A549 (cell line): Measurements from ENCODE around the gene KLRK1.

Experiments
- BHLHE40 ChIP-seq: IDR thresholded peaks from 2 replicates; pipeline ENCODE4 v1.6.1; 2012; ENCODE audit warnings: low read depth, low read length, inconsistent platforms
- CBX8 ChIP-seq: fragments of 200-600 bp; sonication (generic); IDR thresholded peaks from 2 replicates; pipeline ENCODE4 v1.6.1; 2016
- CHD2 ChIP-seq: fragments of 150-350 bp; IDR thresholded peaks from 2 replicates; pipeline ENCODE4 v1.6.1; 2014; ENCODE audit warnings: low read length; ENCODE audit not compliant: partially characterized antibody
- EHMT2 ChIP-seq: fragments of 200-600 bp; sonication (generic); IDR thresholded peaks from 2 replicates; pipeline ENCODE4 v1.6.1; 2016; ENCODE audit warnings: antibody characterized with exemption, low read depth, mild to moderate bottlenecking, moderate library complexity
- EP300 ChIP-seq, 2 experiments: fragments of >200 bp; sonication (Bioruptor Twin); formaldehyde crosslinking; IDR thresholded peaks; 2 replicates in 1 of 2; 3 replicates in 1 of 2; pipeline ENCODE4 v1.6.1; 2016 to 2017
- FOSL2 ChIP-seq, 2 experiments: fragments of 450-650 bp in 1 of 2; fragments of >200 bp in 1 of 2; sonication (Bioruptor Twin) in 1 of 2; formaldehyde crosslinking; IDR thresholded peaks; 2 replicates each; pipeline versions ENCODE4 v1.5.0 to v1.6.1; 2016 to 2020; ENCODE audit warnings: mild to moderate bottlenecking in 1 of 2, moderate library complexity in 1 of 2
- HMGXB4 ChIP-seq: fragments of 250-450 bp; sonication (Bioruptor Pico); IDR thresholded peaks from 2 replicates; pipeline ENCODE4 v1.5.0; 2021; ENCODE audit warnings: mild to moderate bottlenecking, moderate library complexity, borderline replicate concordance
- HOXA7 ChIP-seq: fragments of 250-450 bp; sonication (Bioruptor Pico); IDR thresholded peaks from 2 replicates; pipeline ENCODE4 v1.5.0; 2020; ENCODE audit warnings: mild to moderate bottlenecking, moderate library complexity
- POLR2A ChIP-seq: IDR thresholded peaks from 2 replicates; pipeline ENCODE4 v1.6.1; 2012; ENCODE audit warnings: mild to moderate bottlenecking, low read length
- RCOR1 ChIP-seq: fragments of 150-350 bp; IDR thresholded peaks from 2 replicates; pipeline ENCODE4 v1.6.1; 2014; ENCODE audit warnings: antibody characterized with exemption, low read length, low read depth
- TF ChIP-seq, protein P1 (sequence below): fragments of >200 bp; sonication (Bioruptor Twin); formaldehyde crosslinking; IDR thresholded peaks from 3 replicates; pipeline ENCODE4 v1.5.1; 2016
- TF ChIP-seq, protein P2 (sequence below): fragments of 200-600 bp; sonication (generic); IDR thresholded peaks from 2 replicates; pipeline ENCODE4 v1.6.1; 2016; ENCODE audit warnings: antibody characterized with exemption, mild to moderate bottlenecking, moderate library complexity
- TF ChIP-seq, protein P3 (sequence below): fragments of 150-350 bp; IDR thresholded peaks from 2 replicates; pipeline ENCODE4 v1.6.1; 2014; ENCODE audit warnings: low read depth, mild to moderate bottlenecking, low read length

GRCh38 chr12:10389904-10390303 is at the start of gene KLRK1:
- TF ChIP-seq EP300 (IDR thresholded peaks at IDR 0.05) (no peak), BHLHE40 (no peak), RCOR1 (no peak), POLR2A (no peak), CBX8 (no peak), HMGXB4 (CRISPR knock-in tag) (no peak), FOSL2 (IDR thresholded peaks at IDR 0.05) (no peak), FOSL2 (CRISPR knock-in tag; IDR thresholded peaks at IDR 0.05) (no peak), EHMT2 (no peak), HOXA7 (CRISPR knock-in tag) (no peak), CHD2 (no peak)
- TF ChIP-seq, protein P1, sequence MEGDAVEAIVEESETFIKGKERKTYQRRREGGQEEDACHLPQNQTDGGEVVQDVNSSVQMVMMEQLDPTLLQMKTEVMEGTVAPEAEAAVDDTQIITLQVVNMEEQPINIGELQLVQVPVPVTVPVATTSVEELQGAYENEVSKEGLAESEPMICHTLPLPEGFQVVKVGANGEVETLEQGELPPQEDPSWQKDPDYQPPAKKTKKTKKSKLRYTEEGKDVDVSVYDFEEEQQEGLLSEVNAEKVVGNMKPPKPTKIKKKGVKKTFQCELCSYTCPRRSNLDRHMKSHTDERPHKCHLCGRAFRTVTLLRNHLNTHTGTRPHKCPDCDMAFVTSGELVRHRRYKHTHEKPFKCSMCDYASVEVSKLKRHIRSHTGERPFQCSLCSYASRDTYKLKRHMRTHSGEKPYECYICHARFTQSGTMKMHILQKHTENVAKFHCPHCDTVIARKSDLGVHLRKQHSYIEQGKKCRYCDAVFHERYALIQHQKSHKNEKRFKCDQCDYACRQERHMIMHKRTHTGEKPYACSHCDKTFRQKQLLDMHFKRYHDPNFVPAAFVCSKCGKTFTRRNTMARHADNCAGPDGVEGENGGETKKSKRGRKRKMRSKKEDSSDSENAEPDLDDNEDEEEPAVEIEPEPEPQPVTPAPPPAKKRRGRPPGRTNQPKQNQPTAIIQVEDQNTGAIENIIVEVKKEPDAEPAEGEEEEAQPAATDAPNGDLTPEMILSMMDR: no peak
- TF ChIP-seq, protein P2, sequence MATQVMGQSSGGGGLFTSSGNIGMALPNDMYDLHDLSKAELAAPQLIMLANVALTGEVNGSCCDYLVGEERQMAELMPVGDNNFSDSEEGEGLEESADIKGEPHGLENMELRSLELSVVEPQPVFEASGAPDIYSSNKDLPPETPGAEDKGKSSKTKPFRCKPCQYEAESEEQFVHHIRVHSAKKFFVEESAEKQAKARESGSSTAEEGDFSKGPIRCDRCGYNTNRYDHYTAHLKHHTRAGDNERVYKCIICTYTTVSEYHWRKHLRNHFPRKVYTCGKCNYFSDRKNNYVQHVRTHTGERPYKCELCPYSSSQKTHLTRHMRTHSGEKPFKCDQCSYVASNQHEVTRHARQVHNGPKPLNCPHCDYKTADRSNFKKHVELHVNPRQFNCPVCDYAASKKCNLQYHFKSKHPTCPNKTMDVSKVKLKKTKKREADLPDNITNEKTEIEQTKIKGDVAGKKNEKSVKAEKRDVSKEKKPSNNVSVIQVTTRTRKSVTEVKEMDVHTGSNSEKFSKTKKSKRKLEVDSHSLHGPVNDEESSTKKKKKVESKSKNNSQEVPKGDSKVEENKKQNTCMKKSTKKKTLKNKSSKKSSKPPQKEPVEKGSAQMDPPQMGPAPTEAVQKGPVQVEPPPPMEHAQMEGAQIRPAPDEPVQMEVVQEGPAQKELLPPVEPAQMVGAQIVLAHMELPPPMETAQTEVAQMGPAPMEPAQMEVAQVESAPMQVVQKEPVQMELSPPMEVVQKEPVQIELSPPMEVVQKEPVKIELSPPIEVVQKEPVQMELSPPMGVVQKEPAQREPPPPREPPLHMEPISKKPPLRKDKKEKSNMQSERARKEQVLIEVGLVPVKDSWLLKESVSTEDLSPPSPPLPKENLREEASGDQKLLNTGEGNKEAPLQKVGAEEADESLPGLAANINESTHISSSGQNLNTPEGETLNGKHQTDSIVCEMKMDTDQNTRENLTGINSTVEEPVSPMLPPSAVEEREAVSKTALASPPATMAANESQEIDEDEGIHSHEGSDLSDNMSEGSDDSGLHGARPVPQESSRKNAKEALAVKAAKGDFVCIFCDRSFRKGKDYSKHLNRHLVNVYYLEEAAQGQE: no peak
- TF ChIP-seq, protein P3, sequence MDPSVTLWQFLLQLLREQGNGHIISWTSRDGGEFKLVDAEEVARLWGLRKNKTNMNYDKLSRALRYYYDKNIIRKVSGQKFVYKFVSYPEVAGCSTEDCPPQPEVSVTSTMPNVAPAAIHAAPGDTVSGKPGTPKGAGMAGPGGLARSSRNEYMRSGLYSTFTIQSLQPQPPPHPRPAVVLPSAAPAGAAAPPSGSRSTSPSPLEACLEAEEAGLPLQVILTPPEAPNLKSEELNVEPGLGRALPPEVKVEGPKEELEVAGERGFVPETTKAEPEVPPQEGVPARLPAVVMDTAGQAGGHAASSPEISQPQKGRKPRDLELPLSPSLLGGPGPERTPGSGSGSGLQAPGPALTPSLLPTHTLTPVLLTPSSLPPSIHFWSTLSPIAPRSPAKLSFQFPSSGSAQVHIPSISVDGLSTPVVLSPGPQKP: no peak
